HG03565 (cell line): Measurements from ENCODE around the gene SLC7A7.

ENCODE experiments used
- ATAC-seq: cut with Tn5 transposase; IDR thresholded peaks from one replicate; pipeline ENCODE4 v1.9.1; 2021; ENCODE audit warnings: mild to moderate bottlenecking, moderate library complexity; ENCODE audit not compliant: unreplicated experiment

The SLC7A7 gene

GRCh38 chr14:22844221-22845102, 29.2 kb upstream of the SLC7A7 start:
- no peak for ATAC-seq

- ATAC-seq: no peak
Measured at GRCh38 chr14:22843123-22843925, 28.1 kb upstream of the SLC7A7 start.

- ATAC-seq: no peak
Measured at GRCh38 chr14:22842211-22843122, 27.2 kb upstream of the SLC7A7 start.

- ATAC-seq: no peak
Measured at GRCh38 chr14:22841769-22842168, 26.5 kb upstream of the SLC7A7 start.

GRCh38 chr14:22841311-22841710, 26.1 kb upstream of the SLC7A7 start:
- no peak for ATAC-seq

- ATAC-seq: no peak
Measured at GRCh38 chr14:22839159-22839779, 24.0 kb upstream of the SLC7A7 start.

- no peak for ATAC-seq
Measured at GRCh38 chr14:22838631-22839041, 23.4 kb upstream of the SLC7A7 start.

- ATAC-seq: no peak
Measured at GRCh38 chr14:22837750-22838538, 22.7 kb upstream of the SLC7A7 start.

- no peak for ATAC-seq
Measured at GRCh38 chr14:22837114-22837749, 22.0 kb upstream of the SLC7A7 start.

GRCh38 chr14:22836301-22837113, 21.3 kb upstream of the SLC7A7 start, which contains the start of gene MMP14:
MMP14 (plus strand) TSS chr14:22836585; CDS start chr14:22836818, 233 bp downstream.
- ATAC-seq: no peak

- no peak for ATAC-seq
Measured at GRCh38 chr14:22835505-22835904, 20.3 kb upstream of the SLC7A7 start.

- no peak for ATAC-seq
Measured at GRCh38 chr14:22830443-22831010, 15.3 kb upstream of the SLC7A7 start.

GRCh38 chr14:22829661-22830442, 14.6 kb upstream of the SLC7A7 start, which contains the start of gene MRPL52:
MRPL52 (plus strand) TSS chr14:22829887; CDS start chr14:22829913, 26 bp downstream.
- ATAC-seq: peak; percentile 77

- peak; percentile 8 for ATAC-seq
Measured at GRCh38 chr14:22829076-22829660, 13.9 kb upstream of the SLC7A7 start.

- ATAC-seq: no peak
Measured at GRCh38 chr14:22824711-22825359, 9.6 kb upstream of the SLC7A7 start.

GRCh38 chr14:22822571-22823098, 7.4 kb upstream of the SLC7A7 start:
- ATAC-seq: peak; percentile 30
